HG02588 (cell line): ENCODE results near the gene COQ2.
"Not testable (repeated sequence)": the region's sequence is repeated elsewhere in the genome, so short reads cannot be mapped to it uniquely, and the experiment has no call there.

Experiments
- ATAC-seq: cut with Tn5 transposase; IDR thresholded peaks from one replicate; pipeline ENCODE4 v1.9.1; 2021; ENCODE audit warnings: mild to moderate bottlenecking, moderate library complexity; ENCODE audit not compliant: unreplicated experiment

The COQ2 gene

DNA sequence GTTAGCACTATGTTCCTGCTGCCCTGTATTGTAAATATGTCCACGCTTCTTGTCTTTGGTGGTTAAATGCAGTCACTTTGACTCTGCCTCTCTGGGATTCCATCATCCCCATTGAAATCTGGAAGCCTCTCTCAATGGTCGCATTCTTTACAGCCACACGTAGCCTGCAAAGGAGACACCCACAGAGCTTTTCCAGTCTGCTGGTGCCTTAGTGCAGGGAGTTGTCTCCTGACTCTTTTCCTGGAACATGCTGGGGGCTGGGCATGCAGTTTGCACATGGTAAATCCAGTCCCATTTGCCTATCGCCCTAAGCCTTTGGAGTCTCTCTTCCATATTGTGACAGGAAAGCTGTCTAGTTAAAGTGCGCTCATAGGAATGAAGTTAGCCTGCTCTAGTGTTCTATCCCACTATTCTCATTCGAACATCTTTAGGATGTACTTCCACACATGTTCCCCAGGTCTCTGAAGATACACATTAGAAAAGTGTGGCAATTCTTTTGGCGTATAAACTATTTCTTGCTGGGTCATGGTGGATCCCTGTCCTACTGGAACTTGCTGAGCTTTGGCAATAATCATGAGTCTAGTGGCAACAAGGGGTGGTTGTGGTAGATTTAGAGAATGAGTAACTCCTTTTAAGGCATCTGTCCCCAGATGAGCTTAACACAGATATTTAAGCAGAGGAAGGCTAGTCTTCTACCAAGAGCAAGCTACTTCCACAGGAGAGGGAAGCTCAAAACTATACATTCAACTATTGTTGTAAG is 33.7 kb downstream of the COQ2 start:
- no peak for ATAC-seq

DNA sequence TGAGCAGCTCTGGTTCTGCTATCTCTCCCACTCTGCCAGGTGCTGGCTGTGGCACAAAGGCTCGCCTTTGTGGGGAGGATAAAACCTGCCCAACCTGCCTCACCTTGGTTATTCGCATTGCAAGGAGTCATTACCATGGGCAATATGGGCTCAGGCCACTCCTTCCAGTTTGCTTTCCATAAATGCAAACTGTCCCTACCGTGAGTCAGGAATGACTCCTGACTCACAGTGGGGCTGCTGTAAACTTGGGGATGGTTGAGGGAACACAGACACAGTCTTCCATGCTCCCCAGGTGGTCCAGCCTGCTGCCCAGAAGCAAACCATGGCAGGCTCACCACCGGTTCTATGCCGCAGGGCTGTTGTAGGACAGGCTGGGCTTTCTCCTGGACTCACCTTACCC is 36.1 kb downstream of the COQ2 start:
- no peak for ATAC-seq

DNA sequence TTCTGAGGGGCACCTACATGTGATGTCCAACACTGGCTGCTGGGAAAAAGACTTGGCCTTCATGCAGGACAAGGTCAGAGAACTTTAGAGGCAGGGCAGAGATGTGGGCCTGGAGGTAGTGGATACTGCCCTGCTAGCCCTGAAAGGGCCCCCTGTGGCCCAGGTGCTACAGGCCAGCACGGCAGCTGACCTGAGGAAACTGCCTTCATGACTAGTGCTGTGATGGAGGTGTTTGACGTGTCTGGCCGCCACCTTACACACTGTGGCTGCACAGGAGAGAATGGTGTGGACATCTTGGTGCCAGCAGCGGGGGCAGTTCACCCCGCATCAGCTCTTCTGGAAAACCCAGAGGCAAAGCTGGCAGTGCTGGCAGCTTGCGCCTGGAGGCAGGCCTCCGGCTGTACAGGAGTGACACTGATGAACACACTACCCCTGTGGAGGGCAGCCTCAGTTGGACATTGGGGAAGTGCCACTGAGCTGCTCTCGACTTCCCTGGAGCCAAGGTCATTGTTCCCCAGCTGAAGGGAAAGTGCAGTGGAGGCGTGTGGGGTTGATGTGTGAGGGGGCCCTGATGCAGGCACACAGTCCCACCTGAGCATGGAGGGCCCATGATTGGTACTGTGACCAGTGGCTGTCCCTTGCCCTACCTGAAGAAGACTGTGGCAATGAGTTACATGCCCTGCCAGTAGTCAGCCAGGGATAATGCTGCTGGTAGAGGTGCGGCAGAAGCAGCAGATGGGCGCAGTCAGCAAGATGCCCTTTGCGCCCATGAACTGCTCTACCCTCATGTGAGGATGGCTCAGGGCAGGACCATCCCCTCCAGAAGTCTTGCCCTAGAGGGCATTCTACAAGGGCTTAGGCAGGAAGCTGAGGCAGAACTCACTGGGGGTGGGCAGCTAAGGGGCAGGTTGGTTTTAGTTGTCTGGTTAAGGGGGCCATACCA is 36.9 kb downstream of the COQ2 start:
- no peak for ATAC-seq

DNA sequence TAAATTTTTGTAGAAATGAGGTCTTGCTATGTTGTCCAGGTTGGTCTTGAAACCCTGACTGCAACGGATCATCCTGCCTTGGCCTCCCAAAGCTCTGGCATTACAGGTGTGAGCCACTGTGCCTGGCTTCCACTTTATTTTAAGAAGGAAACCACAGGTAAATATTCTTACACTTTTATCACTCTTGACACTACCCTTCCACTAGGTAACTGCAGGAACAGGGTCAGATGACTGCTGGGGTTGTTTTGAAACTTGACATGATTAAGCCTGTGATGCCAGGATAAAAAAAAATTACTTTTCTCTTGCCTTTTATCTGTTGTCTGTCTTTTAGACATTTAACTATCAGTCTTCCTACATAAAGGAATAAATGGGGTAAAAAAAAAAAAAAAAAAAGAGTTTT is 43.5 kb downstream of the COQ2 start:
- no peak for ATAC-seq

DNA sequence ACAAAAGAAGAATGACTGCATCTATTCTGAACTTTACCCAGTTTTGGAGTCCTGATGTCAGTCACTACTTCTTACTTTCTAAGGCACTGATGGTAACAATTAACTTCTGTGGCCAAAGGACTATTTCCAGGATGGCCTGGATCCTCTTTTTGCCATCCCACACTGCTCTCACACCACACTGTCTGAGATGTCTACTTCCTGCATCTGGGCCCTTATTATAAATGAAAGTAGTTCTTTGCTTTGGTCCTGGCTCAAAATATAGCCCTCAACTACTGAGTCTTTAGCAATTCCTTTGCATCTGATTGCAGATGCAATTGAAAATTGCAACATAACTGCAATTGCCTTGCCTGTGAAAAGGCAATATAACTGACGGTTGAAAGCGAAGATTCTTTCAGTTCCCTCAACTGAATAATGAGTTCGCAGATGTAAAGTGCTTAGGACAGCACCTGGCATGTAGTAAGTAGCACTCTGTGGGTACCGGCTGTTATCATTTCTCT is 44.2 kb downstream of the COQ2 start:
- ATAC-seq: peak; percentile 94

DNA sequence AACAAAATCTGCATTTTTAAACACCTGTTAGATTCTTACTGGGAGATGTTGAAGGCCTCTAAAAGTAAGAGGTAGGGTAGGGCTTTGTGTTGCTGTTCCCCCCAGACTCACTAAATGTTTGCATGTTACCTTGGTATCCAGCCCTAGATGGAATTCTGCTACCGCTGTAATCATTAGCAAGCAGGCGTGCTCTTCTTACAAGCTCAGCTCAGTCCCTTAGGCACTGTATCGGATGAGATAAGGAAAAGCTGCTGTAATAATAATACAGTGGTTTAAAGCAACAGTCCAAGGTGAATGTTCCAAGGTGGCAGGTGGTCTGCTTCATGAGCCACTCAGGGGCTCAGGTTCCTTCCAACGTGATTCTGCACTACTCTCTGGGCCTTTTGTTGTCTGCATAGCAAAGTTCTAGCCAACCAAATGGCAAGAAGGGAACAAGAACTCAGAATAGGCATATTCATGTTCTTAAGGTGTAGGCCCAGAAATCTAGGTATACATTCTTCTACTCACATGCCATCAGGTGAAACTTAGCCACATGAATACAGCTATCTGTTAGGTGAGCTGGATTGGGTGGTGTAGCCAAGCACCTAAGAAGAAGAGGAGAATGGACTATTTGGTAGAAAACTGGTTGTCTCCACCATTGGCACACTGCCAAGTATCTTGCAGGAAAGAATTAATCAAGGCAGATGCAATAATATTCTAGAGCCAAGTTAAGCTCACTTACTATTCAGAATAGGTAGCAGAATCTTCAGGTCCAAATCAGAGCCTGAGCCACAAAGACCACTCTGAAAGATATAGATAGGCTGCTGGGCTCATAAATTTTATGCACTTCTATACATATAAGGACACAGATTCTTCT is 46.0 kb downstream of the COQ2 start:
- no peak for ATAC-seq

DNA sequence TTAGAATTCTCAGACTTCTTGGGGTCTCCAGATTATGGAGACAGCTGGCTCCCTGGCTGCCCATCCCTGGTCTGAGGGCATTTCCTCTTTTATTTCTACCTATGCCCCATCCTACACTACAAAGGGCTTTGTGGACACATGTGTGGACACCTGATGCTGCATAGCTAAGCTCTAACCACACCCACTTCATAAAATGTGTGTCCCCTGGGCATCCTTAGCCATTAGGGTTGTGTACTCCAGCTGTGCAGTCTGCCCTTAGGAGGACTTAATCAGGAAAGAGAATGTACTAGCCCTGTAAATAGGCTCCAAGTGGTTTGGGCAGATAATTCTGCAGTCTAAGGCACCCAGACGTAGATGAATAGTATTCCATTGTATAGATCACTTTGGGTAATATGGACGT is 47.0 kb downstream of the COQ2 start:
- no peak for ATAC-seq

DNA sequence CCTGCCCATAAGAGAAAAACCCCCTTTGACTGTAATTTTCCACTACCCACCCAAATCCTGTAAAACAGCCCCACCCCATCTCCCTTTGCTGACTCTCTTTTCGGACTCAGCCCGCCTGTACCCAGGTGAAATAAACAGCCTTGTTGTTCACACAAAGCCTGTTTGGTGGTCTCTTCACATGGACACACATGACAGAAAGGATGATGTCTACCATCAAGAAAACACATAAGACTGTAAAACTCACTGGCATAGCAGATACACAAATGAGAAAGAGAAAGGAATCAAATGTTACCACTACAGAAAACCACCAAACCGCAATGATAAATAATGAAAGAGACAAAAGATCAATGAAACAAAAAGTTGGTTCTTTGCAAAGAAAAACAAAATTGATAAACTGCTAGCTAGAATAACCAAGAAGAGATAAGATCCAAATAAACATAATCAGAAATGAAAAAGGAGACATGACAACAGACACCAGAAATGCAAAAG is 48.9 kb downstream of the COQ2 start:
- ATAC-seq: not testable (repeated sequence)

DNA sequence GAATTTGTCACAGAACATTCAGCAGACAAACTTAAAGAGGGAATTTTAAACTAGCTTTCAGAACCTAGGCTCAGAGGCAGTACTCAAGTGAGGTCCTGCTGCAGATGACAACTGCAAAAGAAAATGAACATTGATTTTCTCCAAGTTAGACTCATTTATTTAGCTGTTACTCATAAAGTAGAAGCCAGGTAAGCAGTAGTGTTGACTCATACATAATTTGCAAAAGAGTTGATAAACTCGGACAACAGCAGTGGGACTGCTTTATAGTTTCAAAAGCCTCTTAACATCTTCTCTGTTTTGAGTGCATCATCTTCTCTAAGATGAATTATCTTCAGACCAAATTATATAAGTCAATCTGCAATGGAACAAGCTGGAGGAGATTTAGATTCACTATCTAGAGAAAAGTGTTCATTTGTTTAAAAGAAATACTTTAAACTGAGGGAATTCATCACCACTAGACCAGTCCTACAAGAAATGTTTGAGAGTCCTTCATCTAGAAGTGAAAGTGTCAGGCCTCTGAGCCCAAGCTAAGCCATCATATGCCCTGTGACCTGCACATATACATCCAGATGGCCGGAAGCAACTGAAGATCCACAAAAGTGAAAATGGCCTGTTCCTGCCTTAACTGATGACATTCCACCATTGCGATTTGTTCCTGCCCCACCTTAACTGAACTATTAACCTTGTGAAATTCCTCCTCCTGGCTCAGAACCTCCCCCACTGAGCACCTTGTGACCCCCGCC is 49.5 kb downstream of the COQ2 start:
- ATAC-seq: no peak

DNA sequence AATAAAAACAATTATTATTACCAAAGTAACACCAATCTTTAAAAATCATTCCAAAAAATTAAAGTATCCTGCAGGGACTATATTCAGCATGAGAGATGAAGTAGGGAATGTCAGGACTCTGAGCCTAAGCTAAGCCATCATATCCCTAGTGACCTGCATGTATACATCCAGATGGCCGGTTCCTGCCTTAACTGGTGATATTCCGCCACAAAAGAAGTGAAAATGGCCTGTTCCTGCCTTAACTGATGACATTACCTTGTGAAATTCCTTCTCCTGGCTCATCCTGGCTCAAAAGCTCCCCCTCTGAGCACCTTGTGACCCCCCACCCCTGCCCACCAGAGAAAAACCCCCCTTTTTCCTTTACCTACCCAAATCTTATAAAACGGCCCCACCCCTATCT is 50.2 kb downstream of the COQ2 start:
- not testable (repeated sequence) for ATAC-seq

DNA sequence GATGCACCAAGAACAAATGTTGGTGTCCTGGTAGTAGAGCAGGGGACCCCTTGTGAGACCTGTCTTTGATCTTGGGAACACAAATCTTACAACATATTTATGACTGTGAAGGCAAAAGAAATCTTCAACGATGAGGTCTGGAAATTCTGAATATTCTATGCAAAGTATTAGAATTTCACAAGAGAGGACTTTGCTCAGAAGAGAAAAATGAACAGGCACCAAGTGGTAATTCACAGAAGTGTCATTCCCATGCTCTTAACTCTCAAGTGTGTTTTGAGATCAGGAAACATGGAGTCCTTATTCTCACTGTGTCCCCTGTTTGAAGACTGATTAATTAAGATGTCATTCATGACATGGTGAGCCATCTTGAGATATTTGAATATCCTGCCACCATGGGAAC is 52.5 kb downstream of the COQ2 start:
- no peak for ATAC-seq

DNA sequence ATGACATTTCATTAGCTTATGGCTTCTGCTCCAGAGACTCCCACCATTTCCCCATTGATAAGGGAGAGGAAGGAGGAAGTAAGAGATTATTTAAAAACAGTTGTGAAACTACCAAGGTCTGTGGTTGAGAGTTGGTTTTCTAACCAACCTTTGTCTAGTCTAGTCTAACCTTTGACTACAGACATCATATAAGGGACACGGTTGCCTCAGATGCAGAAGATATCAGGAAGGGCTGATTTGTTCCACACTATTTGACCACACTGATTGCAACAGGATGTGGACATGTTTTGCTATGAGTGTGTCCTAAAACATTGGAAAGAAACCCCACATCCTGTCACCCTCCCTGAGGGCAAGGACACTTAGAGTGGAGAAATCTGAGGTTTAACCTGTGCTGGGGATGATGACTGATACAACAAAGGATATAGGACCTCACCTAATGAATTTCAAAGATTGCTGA is 53.0 kb downstream of the COQ2 start:
- peak; percentile 81 for ATAC-seq

DNA sequence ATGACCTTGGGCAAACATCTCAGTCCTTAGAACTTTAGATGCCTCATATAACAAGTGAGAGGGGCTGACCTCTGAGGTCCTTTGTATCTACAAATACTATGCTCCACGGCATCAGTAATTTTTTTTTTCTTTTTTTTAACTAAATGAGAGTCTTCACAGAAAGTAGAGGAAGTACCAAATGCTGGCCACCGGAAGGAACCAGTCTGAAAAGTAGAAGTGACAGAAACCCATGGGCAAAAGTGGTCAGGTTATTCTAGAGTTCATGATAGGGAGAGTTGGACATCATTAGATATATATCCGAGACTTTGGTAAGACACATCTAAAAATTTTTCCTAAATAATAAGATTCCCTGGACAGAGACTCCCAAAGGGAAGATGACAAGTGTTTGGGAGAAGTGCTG is 53.7 kb downstream of the COQ2 start:
- no peak for ATAC-seq

DNA sequence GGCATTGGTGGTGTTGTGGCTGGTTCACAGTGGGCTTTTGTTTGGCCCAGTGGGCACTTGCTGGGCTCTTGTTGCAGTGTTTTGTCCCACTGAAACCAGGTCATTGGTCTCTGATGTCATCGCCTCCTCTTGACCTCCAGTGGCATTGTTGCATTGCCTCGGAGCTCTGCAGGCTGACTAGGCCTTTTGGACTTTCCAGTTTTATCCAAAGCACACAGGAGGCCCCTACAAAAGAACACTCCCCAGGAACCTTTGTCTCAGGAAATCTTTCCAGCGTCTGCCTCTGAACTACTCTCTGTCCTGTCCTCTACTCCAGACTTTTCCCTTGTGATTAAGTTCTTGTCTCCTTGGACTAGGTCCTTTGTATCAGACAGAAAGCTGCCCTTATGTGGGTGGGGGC is 54.8 kb downstream of the COQ2 start:
- ATAC-seq: no peak

DNA sequence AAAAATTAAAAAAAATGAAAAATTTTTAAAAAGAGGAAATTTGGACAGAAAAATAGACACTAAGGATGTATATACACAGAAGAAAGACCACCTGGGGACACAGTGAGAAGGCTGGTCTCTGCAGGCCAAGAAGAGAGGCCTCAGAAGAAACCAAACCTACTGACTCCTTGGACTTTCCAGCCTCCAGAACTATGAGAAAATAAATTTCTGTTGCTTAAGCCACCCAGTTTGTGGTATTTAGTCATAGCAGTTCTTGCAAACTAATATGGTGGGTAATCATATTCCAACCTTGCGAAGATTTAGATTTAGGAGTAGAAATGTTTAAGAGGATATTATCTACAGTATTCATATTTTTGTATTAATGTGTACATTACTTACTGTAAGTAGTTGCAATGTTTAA is 56.4 kb downstream of the COQ2 start:
- no peak for ATAC-seq

DNA sequence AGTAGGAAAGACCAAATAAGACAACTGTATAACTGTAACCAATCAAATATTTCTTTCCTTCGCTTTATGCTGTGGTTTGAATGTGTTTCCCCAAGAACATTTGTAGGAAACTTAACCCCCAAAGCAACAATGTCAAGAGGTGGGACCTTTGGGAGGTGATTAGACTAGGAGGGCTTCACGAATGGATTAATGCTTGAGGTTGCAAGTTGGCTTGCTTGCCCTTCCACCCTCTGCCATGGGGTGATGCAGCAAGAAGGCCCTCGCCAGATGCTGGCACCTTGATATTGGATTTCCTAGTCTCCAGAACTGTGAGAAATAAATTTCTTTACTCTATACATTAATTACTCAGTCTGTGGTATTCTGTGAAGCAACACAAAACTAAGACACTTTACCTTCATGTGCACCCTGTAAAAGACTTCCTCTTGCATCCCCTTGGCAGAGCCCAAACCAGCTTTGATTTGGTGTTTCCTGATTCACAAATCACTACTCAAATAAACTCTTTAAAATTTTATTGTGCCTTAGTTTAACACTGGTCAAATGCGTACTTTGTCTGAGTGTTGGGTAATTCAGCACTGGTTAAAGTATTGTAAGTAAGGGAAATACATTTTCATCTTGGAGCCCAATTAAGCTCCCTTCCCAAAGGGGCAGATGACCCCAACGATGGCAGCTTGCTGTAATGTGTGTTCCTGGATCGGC is 59.9 kb downstream of the COQ2 start:
- ATAC-seq: no peak

DNA sequence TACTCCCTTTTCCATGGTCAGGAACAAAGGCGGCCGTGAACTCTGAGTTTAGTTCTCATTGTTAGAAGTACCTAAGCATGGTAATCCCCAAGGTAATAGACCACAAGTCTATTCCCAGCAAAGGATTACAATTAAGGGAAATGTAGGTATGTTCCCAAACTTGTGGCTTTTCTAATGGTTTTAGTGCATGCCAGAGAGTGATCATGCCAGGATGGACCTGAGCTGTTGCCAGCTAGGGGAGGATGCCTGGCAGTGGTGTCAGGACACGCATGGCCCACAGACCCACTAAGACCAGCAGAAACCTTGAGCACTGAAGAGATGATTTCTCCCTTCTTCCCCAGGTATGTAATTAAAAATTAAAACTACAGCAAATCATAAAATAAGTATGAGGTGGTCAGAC is 60.8 kb downstream of the COQ2 start:
- no peak for ATAC-seq

DNA sequence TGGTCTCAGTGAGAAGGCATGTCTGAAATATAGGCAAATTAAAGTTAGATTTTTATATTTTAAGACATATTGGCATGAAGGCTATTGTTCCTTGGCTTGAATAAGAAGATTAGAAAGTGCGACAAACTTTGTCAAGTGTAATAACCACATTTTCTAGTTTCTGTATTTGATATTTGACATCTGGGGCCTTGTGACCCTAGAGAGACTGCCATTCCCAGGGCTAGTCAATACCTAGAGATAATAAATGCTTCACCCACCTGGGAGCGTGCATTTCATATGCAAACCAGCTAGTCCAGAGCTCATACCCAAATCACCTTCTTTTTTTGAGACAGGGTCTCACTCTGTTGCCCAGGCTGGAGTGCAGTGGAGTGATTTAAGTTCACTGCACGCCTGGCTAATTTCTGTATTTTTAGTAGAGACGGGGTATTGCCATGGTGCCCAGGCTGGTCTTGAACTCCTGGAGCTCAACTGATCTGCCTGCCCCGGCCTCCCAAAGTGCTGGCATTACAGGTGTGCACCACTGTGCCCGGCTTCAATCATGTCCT is 62.6 kb downstream of the COQ2 start:
- ATAC-seq: peak; percentile 47
